HEK293 (cell line): Measurements from ENCODE around the gene SLITRK5.
A peak's percentile ranks its signal among the peaks of the same experiment; 100 is the strongest.

Experiments
- CTCF ChIA-PET: fragments of 350-600 bp; formaldehyde crosslinking; extraction: SDS; loops from one replicate; lab custom pipeline; 2021; ENCODE audit warnings: antibody characterized with exemption; lab: Yijun Ruan, JAX
- POLR2A ChIA-PET: fragments of 300-600 bp; formaldehyde crosslinking; extraction: SDS; loops from one replicate; lab custom pipeline; 2020; ENCODE audit warnings: antibody characterized with exemption, inconsistent platforms; lab: Yijun Ruan, JAX
- H3K27ac ChIP-seq: fragments of 200-500 bp; sonication (Bioruptor generic); 2 replicates; pipeline ENCODE4 v1.5.1; 2014; ENCODE audit warnings: low read depth, low read length, control low read depth, inconsistent platforms; ENCODE audit errors: extremely low read depth
- H3K36me3 ChIP-seq, 2 experiments: fragments of 200-500 bp in 1 of 2; sonication (Bioruptor generic) in 1 of 2; 1 replicate in 1 of 2; 2 replicates in 1 of 2; pipeline ENCODE4 v1.5.1; 2014 to 2017; ENCODE audit warnings: inconsistent platforms in 2 of 2, low read length in 2 of 2; ENCODE audit not compliant: control insufficient read depth in 2 of 2, insufficient read depth in 1 of 2
- H3K4me1 ChIP-seq: fragments of 200-500 bp; sonication (Bioruptor generic); 2 replicates; pipeline ENCODE4 v1.5.1; 2014; ENCODE audit warnings: mild to moderate bottlenecking, low read length, inconsistent platforms; ENCODE audit not compliant: control insufficient read depth, insufficient read depth
- H3K4me3 ChIP-seq: 2 replicates; pipeline ENCODE4 v1.5.1; 2011; ENCODE audit warnings: low read depth, mild to moderate bottlenecking, control low read depth, low read length, moderate library complexity
- H3K9me3 ChIP-seq: fragments of 200-500 bp; sonication (Bioruptor generic); 2 replicates; pipeline ENCODE4 v1.5.1; 2014; ENCODE audit warnings: low read depth, low read length, inconsistent platforms; ENCODE audit not compliant: control insufficient read depth, insufficient read depth
- GLI4 ChIP-seq: fragments of 450-650 bp; formaldehyde crosslinking; IDR thresholded peaks from 2 replicates; pipeline ENCODE4 v1.5.1; 2016; ENCODE audit warnings: missing biosample characterization, missing genetic modification characterization
- GLIS1 ChIP-seq: fragments of 450-650 bp; formaldehyde crosslinking; IDR thresholded peaks from 2 replicates; pipeline ENCODE4 v1.5.1; 2016; ENCODE audit warnings: missing biosample characterization, missing genetic modification characterization
- GLIS2 ChIP-seq: fragments of 450-650 bp; formaldehyde crosslinking; IDR thresholded peaks from 2 replicates; pipeline ENCODE4 v1.5.1; 2016; ENCODE audit warnings: missing biosample characterization, missing genetic modification characterization
- INSM2 ChIP-seq: fragments of 450-650 bp; formaldehyde crosslinking; IDR thresholded peaks from 2 replicates; pipeline ENCODE4 v1.5.1; 2016; ENCODE audit warnings: missing biosample characterization, missing genetic modification characterization
- KLF10 ChIP-seq: fragments of 450-650 bp; IDR thresholded peaks from 2 replicates; pipeline ENCODE4 v1.5.1; 2018; ENCODE audit warnings: missing biosample characterization, mild to moderate bottlenecking, missing genetic modification characterization
- KLF16 ChIP-seq: fragments of 450-650 bp; formaldehyde crosslinking; IDR thresholded peaks from 2 replicates; pipeline ENCODE4 v1.5.1; 2017; ENCODE audit warnings: missing biosample characterization, missing genetic modification characterization
- PRDM10 ChIP-seq: fragments of 450-650 bp; formaldehyde crosslinking; IDR thresholded peaks from 2 replicates; pipeline ENCODE4 v1.5.1; 2016; ENCODE audit warnings: missing biosample characterization, missing genetic modification characterization
- TRIM28 ChIP-seq: IDR thresholded peaks from 2 replicates; pipeline ENCODE4 v1.6.1; 2011; ENCODE audit warnings: low read length, control low read depth, borderline replicate concordance
- ZFHX2 ChIP-seq: fragments of 450-650 bp; formaldehyde crosslinking; conservative IDR thresholded peaks from 2 replicates; pipeline ENCODE4 v1.5.1; 2016; ENCODE audit warnings: missing biosample characterization, missing genetic modification characterization
- ZNF214 ChIP-seq: fragments of 450-650 bp; formaldehyde crosslinking; IDR thresholded peaks from 2 replicates; pipeline ENCODE4 v1.5.1; 2017; ENCODE audit warnings: missing biosample characterization, mild to moderate bottlenecking, missing genetic modification characterization, borderline replicate concordance
- ZNF302 ChIP-seq: fragments of 450-650 bp; formaldehyde crosslinking; IDR thresholded peaks from 2 replicates; pipeline ENCODE4 v1.5.1; 2016; ENCODE audit warnings: missing biosample characterization, missing genetic modification characterization, low read depth
- ZNF324 ChIP-seq: fragments of 450-650 bp; formaldehyde crosslinking; IDR thresholded peaks from 2 replicates; pipeline ENCODE4 v1.5.1; 2016; ENCODE audit warnings: missing biosample characterization, missing genetic modification characterization
- ZNF341 ChIP-seq: fragments of 450-650 bp; formaldehyde crosslinking; IDR thresholded peaks from 2 replicates; pipeline ENCODE4; 2016; ENCODE audit warnings: low read depth, missing biosample characterization, missing genetic modification characterization
- ZNF514 ChIP-seq: fragments of 450-650 bp; formaldehyde crosslinking; IDR thresholded peaks from 2 replicates; pipeline ENCODE4 v1.5.1; 2016; ENCODE audit warnings: missing biosample characterization, missing genetic modification characterization
- ZNF596 ChIP-seq: fragments of 450-650 bp; IDR thresholded peaks from 2 replicates; pipeline ENCODE4 v1.5.0; 2018; ENCODE audit warnings: missing biosample characterization, mild to moderate bottlenecking, missing genetic modification characterization, moderate library complexity
- ZNF623 ChIP-seq: fragments of 450-650 bp; formaldehyde crosslinking; IDR thresholded peaks from 2 replicates; pipeline ENCODE4 v1.5.1; 2016; ENCODE audit warnings: missing biosample characterization, missing genetic modification characterization
- ZNF654 ChIP-seq: fragments of 450-650 bp; formaldehyde crosslinking; IDR thresholded peaks from 2 replicates; pipeline ENCODE4 v1.5.1; 2016; ENCODE audit warnings: low read depth, missing biosample characterization, missing genetic modification characterization
- ZSCAN4 ChIP-seq: fragments of 450-650 bp; formaldehyde crosslinking; IDR thresholded peaks from 2 replicates; pipeline ENCODE4 v1.5.1; 2017; ENCODE audit warnings: missing biosample characterization, missing genetic modification characterization
- TF ChIP-seq, protein P1 (sequence below): fragments of 450-650 bp; formaldehyde crosslinking; optimal IDR thresholded peaks from 2 replicates; pipeline ENCODE3; 2016; ENCODE audit warnings: missing biosample characterization, mild to moderate bottlenecking, missing genetic modification characterization
- TF ChIP-seq, protein P2 (sequence below): fragments of 450-650 bp; formaldehyde crosslinking; IDR thresholded peaks from 2 replicates; pipeline ENCODE4 v1.5.1; 2016; ENCODE audit warnings: missing biosample characterization, missing genetic modification characterization
- TF ChIP-seq, protein P3 (sequence below): fragments of 450-650 bp; formaldehyde crosslinking; IDR thresholded peaks from 2 replicates; pipeline ENCODE4 v1.5.1; 2016; ENCODE audit warnings: missing biosample characterization, missing genetic modification characterization
- TF ChIP-seq, protein P4 (sequence below): fragments of 450-650 bp; IDR thresholded peaks from 2 replicates; pipeline ENCODE4 v1.5.1; 2018; ENCODE audit warnings: missing biosample characterization, missing genetic modification characterization

SLITRK5 gene

DNA sequence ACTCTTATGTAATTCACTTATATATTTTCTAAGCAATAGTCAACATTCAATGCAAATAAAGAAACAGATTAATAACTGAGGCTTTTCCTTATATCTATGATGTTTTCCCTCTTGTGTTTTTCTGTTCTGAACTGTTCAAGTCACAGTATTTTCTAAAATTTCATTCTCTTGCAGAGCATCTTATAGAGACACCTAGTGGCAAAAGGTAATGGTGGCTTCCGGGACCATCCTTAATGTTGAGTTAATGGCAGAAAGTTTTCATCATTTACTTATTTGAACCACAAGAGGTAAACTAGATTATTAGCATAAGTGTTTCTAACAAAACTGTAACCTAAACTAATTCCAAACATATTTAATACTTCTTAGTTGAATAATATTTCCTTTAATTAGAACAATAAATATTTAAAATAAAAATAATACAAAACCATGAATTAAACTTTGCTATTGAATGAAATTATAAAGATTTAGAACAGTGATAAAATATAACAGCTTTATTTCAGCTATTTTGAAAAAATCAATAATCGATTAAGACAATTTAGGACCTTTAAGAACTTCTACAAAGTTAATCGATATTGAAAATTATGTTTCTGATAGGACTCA, 1.7 kb upstream of the SLITRK5 start:
- CTCF ChIA-PET: interaction anchor here (0.6 to 0.7 kb wide), 2 partner anchors 198 to 408 kb away, joined by 3 to 4 read pairs; no protein-coding TSS in a partner anchor
- POLR2A ChIA-PET: no interaction called here

GRCh38 chr13:87671753-87672605, 808 bp downstream of the SLITRK5 start:
- Histone ChIP-seq H3K27ac (no peak overlapping the region), H3K9me3 (no peaks in the 10 kb centered on the region), H3K4me3 (peak overlapping the region; percentile 70), H3K36me3 (peaks cover 0 to 18% of the 10 kb centered on the region in 2 experiments; a peak in 1 of 3 replicates), H3K4me1 (no peaks in the 10 kb centered on the region)
- ChIA-PET POLR2A (no interaction called here), CTCF (no interaction called here)
- TF ChIP-seq PRDM10 (tag by site-specific recombination) (peak; percentile 89), ZSCAN4 (tag by site-specific recombination) (no peak), ZNF341 (0 out of 2 replicates have a peak, but pooled peaks have one; percentile 17), ZNF302 (no peak), ZNF214 (tag by site-specific recombination) (no peak), ZNF324 (tag by site-specific recombination) (no peak), GLIS2 (tag by site-specific recombination) (peak; percentile 85), INSM2 (tag by site-specific recombination) (no peak), GLIS1 (tag by site-specific recombination) (peak; percentile 71), ZFHX2 (tag by site-specific recombination) (peak; percentile 55), ZNF623 (tag by site-specific recombination) (no peak)
- TF ChIP-seq, protein P1, sequence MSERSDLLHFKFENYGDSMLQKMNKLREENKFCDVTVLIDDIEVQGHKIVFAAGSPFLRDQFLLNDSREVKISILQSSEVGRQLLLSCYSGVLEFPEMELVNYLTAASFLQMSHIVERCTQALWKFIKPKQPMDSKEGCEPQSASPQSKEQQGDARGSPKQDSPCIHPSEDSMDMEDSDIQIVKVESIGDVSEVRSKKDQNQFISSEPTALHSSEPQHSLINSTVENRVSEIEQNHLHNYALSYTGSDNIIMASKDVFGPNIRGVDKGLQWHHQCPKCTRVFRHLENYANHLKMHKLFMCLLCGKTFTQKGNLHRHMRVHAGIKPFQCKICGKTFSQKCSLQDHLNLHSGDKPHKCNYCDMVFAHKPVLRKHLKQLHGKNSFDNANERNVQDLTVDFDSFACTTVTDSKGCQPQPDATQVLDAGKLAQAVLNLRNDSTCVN (tag by site-specific recombination): peak; percentile 74
- TF ChIP-seq, protein P2, sequence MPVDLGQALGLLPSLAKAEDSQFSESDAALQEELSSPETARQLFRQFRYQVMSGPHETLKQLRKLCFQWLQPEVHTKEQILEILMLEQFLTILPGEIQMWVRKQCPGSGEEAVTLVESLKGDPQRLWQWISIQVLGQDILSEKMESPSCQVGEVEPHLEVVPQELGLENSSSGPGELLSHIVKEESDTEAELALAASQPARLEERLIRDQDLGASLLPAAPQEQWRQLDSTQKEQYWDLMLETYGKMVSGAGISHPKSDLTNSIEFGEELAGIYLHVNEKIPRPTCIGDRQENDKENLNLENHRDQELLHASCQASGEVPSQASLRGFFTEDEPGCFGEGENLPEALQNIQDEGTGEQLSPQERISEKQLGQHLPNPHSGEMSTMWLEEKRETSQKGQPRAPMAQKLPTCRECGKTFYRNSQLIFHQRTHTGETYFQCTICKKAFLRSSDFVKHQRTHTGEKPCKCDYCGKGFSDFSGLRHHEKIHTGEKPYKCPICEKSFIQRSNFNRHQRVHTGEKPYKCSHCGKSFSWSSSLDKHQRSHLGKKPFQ (tag by site-specific recombination): 0 out of 2 replicates have a peak, but pooled peaks have one; percentile 15
- TF ChIP-seq, protein P3, sequence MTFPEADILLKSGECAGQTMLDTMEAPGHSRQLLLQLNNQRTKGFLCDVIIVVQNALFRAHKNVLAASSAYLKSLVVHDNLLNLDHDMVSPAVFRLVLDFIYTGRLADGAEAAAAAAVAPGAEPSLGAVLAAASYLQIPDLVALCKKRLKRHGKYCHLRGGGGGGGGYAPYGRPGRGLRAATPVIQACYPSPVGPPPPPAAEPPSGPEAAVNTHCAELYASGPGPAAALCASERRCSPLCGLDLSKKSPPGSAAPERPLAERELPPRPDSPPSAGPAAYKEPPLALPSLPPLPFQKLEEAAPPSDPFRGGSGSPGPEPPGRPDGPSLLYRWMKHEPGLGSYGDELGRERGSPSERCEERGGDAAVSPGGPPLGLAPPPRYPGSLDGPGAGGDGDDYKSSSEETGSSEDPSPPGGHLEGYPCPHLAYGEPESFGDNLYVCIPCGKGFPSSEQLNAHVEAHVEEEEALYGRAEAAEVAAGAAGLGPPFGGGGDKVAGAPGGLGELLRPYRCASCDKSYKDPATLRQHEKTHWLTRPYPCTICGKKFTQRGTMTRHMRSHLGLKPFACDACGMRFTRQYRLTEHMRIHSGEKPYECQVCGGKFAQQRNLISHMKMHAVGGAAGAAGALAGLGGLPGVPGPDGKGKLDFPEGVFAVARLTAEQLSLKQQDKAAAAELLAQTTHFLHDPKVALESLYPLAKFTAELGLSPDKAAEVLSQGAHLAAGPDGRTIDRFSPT (tag by site-specific recombination): peak; percentile 47; the same call in 1 of the 2 replicates
- TF ChIP-seq, protein P4, sequence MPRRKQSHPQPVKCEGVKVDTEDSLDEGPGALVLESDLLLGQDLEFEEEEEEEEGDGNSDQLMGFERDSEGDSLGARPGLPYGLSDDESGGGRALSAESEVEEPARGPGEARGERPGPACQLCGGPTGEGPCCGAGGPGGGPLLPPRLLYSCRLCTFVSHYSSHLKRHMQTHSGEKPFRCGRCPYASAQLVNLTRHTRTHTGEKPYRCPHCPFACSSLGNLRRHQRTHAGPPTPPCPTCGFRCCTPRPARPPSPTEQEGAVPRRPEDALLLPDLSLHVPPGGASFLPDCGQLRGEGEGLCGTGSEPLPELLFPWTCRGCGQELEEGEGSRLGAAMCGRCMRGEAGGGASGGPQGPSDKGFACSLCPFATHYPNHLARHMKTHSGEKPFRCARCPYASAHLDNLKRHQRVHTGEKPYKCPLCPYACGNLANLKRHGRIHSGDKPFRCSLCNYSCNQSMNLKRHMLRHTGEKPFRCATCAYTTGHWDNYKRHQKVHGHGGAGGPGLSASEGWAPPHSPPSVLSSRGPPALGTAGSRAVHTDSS: no peak

More for the DNA sequence above, 1.7 kb upstream of the SLITRK5 start:
- no peak overlapping the region for H3K27ac ChIP-seq
- H3K9me3 ChIP-seq: no peaks in the 10 kb centered on the region
- H3K4me3 ChIP-seq: no peak overlapping the region
- H3K4me1 ChIP-seq: no peaks in the 10 kb centered on the region
- no peak for TF ChIP-seq KLF10 (tag by site-specific recombination)
- no peak for TF ChIP-seq GLI4
- no peak for TF ChIP-seq TRIM28
- TF ChIP-seq ZNF654: peak; percentile 41
- no peak for TF ChIP-seq KLF16 (tag by site-specific recombination)
- no peak for TF ChIP-seq ZNF514 (tag by site-specific recombination)
- no peak for TF ChIP-seq ZNF596 (tag by site-specific recombination)
- H3K36me3 ChIP-seq: no peaks in the 10 kb centered on the region
